ENCODE measurements around the gene SLC24A3. TPM values are rescaled to one million over a fixed set of nuclear protein-coding genes. Genes with fewer than 3 reads are reported as not detected.

Gene SLC24A3
- total and polyA plus RNA-seq, 2 of the 13 experiments (the other 11 are each of a cell fraction or from before 2014, with no cell fraction given), result not detected

DNA sequence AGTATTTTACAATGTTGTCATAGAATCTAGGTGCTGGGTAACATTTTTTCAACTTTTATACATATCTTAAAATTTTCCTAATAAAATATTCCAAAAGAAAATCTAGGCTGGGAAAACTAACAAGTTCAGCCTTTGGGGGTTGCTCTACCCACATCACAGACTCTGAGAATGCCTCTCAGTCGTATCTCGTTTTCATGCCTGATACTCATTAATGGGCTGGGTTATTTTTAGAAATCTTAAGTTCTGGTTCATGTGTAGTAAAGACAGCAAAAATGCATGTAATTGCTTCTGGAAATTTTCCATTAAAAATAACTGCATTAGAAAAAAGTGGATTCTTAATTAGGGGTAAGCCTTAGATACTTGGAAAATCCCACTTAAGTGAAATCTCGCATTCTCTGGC is 149.3 kb downstream of the SLC24A3 start:
- H3K27me3 ChIP-seq (ENCODE audit: control insufficient read depth in 1 of 2, insufficient read depth in 2 of 2, low read length in 2 of 2), result peaks cover 0 to 3% of the 10 kb centered on the region in 2 experiments; a peak in 1 of 5 replicates
- intact Hi-C loops (cut with micrococcal nuclease; ENCODE audit: unreplicated experiment), result no loop called here
- no peak overlapping the region for H3K4me2 ChIP-seq (ENCODE audit: low read depth, low read length)
- no peaks in the 10 kb centered on the region for H4K20me1 ChIP-seq (ENCODE audit: insufficient read depth, low read length)
- H3K4me1 ChIP-seq (ENCODE audit: insufficient read depth, low read length), result no peaks in the 10 kb centered on the region
- ChIA-PET CTCF (ENCODE audit: low intra/inter-chr PET ratio, low total read pairs) (no interaction called here), POLR2A (no interaction called here)
- ATAC-seq (no peak), DNase-seq (ENCODE audit: low spot score) (no peak), FAIRE-seq (no peak)
- no TSS peak for BruUV-seq (replicated peaks)
- in situ Hi-C loops (cut with HindIII; ENCODE audit: extremely low pct_ligation_motif_present, low pct_unique_long_range_greater_than_20kb), result no loop called here
- WGBS (ENCODE audit: low lambda C conversion rate), result 2% methylated on average over 3 of the region's 3 CpGs
- no peak overlapping the region for H3K4me3 ChIP-seq (replicated peaks in 1 of 3; ENCODE audit: insufficient read depth in 1 of 3, low read depth in 2 of 3, low read length in 3 of 3)
- no peak overlapping the region for H3K27ac ChIP-seq (ENCODE audit: extremely low read length, insufficient read depth, low read length)
- TF ChIP-seq, protein P1, sequence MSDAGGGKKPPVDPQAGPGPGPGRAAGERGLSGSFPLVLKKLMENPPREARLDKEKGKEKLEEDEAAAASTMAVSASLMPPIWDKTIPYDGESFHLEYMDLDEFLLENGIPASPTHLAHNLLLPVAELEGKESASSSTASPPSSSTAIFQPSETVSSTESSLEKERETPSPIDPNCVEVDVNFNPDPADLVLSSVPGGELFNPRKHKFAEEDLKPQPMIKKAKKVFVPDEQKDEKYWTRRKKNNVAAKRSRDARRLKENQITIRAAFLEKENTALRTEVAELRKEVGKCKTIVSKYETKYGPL (CRISPR knock-in tag; IDR thresholded peaks at IDR 0.05), result no peak
- no peak for TF ChIP-seq ETV6 (CRISPR knock-in tag; conservative IDR thresholded peaks at IDR 0.05)
- no peak for TF ChIP-seq ZNF75D (CRISPR knock-in tag; IDR thresholded peaks at IDR 0.05; ENCODE audit: borderline replicate concordance)
- no peak for TF ChIP-seq SNRNP70 (IDR thresholded peaks at IDR 0.05; ENCODE audit: low read depth, low read length)
- TF ChIP-seq MXD4 (CRISPR knock-in tag; IDR thresholded peaks at IDR 0.05), result no peak
- TF ChIP-seq NR1H2 (CRISPR knock-in tag; IDR thresholded peaks at IDR 0.05; ENCODE audit: borderline replicate concordance, low read depth), result no peak
- TF ChIP-seq NFATC3 (CRISPR knock-in tag; IDR thresholded peaks at IDR 0.05), result no peak
- no peak for TF ChIP-seq ZNF672 (CRISPR knock-in tag; IDR thresholded peaks at IDR 0.05)
- no peak for TF ChIP-seq XRCC5 (optimal IDR thresholded peaks at IDR 0.05; ENCODE audit: low read length)
- TF ChIP-seq KDM2A (CRISPR knock-in tag; IDR thresholded peaks at IDR 0.05; ENCODE audit: borderline replicate concordance, low read depth), result no peak
- no peak for TF ChIP-seq SALL2 (CRISPR knock-in tag; IDR thresholded peaks at IDR 0.05)
- no peak for TF ChIP-seq NONO (IDR thresholded peaks at IDR 0.05)
- no peak for TF ChIP-seq NONO (CRISPR knock-in tag; conservative IDR thresholded peaks at IDR 0.05)
- TF ChIP-seq, protein P2, sequence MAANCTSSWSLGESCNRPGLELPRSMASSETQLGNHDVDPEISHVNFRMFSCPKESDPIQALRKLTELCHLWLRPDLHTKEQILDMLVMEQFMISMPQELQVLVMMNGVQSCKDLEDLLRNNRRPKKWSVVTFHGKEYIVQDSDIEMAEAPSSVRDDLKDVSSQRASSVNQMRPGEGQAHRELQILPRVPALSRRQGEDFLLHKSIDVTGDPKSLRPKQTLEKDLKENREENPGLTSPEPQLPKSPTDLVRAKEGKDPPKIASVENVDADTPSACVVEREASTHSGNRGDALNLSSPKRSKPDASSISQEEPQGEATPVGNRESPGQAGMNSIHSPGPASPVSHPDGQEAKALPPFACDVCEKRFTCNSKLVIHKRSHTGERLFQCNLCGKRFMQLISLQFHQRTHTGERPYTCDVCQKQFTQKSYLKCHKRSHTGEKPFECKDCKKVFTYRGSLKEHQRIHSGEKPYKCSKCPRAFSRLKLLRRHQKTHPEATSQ (CRISPR knock-in tag; IDR thresholded peaks at IDR 0.05; ENCODE audit: borderline replicate concordance), result no peak
- no peak for TF ChIP-seq ZNF614 (CRISPR knock-in tag; IDR thresholded peaks at IDR 0.05; ENCODE audit: borderline replicate concordance)
- TF ChIP-seq, protein P3, sequence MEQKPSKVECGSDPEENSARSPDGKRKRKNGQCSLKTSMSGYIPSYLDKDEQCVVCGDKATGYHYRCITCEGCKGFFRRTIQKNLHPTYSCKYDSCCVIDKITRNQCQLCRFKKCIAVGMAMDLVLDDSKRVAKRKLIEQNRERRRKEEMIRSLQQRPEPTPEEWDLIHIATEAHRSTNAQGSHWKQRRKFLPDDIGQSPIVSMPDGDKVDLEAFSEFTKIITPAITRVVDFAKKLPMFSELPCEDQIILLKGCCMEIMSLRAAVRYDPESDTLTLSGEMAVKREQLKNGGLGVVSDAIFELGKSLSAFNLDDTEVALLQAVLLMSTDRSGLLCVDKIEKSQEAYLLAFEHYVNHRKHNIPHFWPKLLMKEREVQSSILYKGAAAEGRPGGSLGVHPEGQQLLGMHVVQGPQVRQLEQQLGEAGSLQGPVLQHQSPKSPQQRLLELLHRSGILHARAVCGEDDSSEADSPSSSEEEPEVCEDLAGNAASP (CRISPR knock-in tag; IDR thresholded peaks at IDR 0.05; ENCODE audit: borderline replicate concordance), result no peak
- H3K79me2 ChIP-seq (ENCODE audit: insufficient read depth, low read length), result no peaks in the 10 kb centered on the region
- H3K9ac ChIP-seq (ENCODE audit: insufficient read depth, low read depth, low read length), result no peak overlapping the region
- H2AFZ ChIP-seq (ENCODE audit: low read length), result no peak overlapping the region
- no peaks in the 10 kb centered on the region for H3K9me3 ChIP-seq (ENCODE audit: low read length)
- no peaks in the 10 kb centered on the region for H3K36me3 ChIP-seq (replicated peaks in 1 of 2; ENCODE audit: control insufficient read depth in 1 of 2, insufficient read depth in 2 of 2, low read length in 2 of 2)
